HCT116 (cell line): ENCODE data around the gene WDR27. TPM values are rescaled to one million over a fixed set of nuclear protein-coding genes. Genes with fewer than 3 reads are reported as not detected.

Experiments
- ATAC-seq: fragments of 200-7000 bp; cut with Tn5 transposase; 2 replicates; pipeline ENCODE4 v1.9.1; 2020; ENCODE audit warnings: mild to moderate bottlenecking, moderate library complexity
- BruUV-seq: library from RNA; stranded (reverse); fragments of 400-500 nt; replicated peaks from 2 replicates; lab custom pipeline; 2021; lab: Mats Ljungman, UMichigan
- CTCF ChIA-PET: fragments of 300-600 bp; sonication (Branson Sonifier 250); formaldehyde crosslinking; loops from one replicate; lab custom pipeline; 2021; ENCODE audit warnings: antibody characterized with exemption; lab: Charles Lee
- POLR2A ChIA-PET: fragments of 300-600, 350-600 bp; sonication (Branson Sonifier 250); formaldehyde crosslinking; loops from one replicate; lab custom pipeline; 2021; ENCODE audit warnings: antibody characterized with exemption; lab: Charles Lee
- RAD21 ChIA-PET, 2 experiments: fragments of 300-600 bp; sonication (Branson Sonifier 250); formaldehyde crosslinking; loops; one replicate each; lab custom pipeline; 2023; ENCODE audit warnings: low total read pairs in 2 of 2; ENCODE audit not compliant: uncharacterized antibody in 2 of 2, unreplicated experiment in 2 of 2, low non-redundant PET in 1 of 2; lab: Charles Lee
- DNase-seq: peaks from one replicate; pipeline ENCODE4 v3.0.0-alpha.2; 2010; ENCODE audit warnings: low read depth, low spot score
- H2AFZ ChIP-seq: fragments of 200-600 bp; shearing (Covaris generic), sonication (generic); 2 replicates; pipeline ENCODE4 v1.6.1; 2017; ENCODE audit warnings: low read depth, mixed run types, mixed read lengths, antibody characterized with exemption, low read length; ENCODE audit not compliant: poor library complexity, severe bottlenecking
- H3K27ac ChIP-seq: 2 replicates; pipeline ENCODE4 v1.5.1; 2012; ENCODE audit warnings: low read depth, low read length
- H3K27me3 ChIP-seq: fragments of 200-600 bp; sonication (generic); 2 replicates; pipeline ENCODE4 v1.6.1; 2016; ENCODE audit warnings: mixed run types, low read length, mixed read lengths; ENCODE audit not compliant: insufficient read depth
- H3K36me3 ChIP-seq, 2 experiments: fragments of 200-500 bp in 1 of 2; fragments of 200-600 bp in 1 of 2; sonication (Bioruptor generic) in 1 of 2; sonication (generic) in 1 of 2; 2 replicates each; pipeline versions ENCODE4 v1.5.1 to v1.6.1; 2014 to 2016; ENCODE audit warnings: low read length in 2 of 2, inconsistent platforms in 1 of 2, mixed read lengths in 1 of 2, mixed run types in 1 of 2; ENCODE audit not compliant: insufficient read depth in 2 of 2, control insufficient read depth in 1 of 2
- H3K4me1 ChIP-seq, 2 experiments: fragments of 200-600 bp in 1 of 2; sonication (generic) in 1 of 2; 2 replicates each; pipeline versions ENCODE4 v1.5.1 to v1.6.1; 2012 to 2017; ENCODE audit warnings: low read length in 2 of 2, inconsistent platforms in 1 of 2, mild to moderate bottlenecking in 1 of 2, mixed read lengths in 1 of 2, mixed run types in 1 of 2, moderate library complexity in 1 of 2; ENCODE audit not compliant: insufficient read depth in 2 of 2, control insufficient read depth in 1 of 2
- H3K4me2 ChIP-seq: fragments of 200-600 bp; sonication (generic); 2 replicates; pipeline ENCODE4 v1.6.1; 2017; ENCODE audit warnings: mixed run types, low read length, mixed read lengths
- H3K4me3 ChIP-seq, 2 experiments: fragments of 200-600 bp in 1 of 2; sonication (generic) in 1 of 2; replicated peaks in 1 of 2; 2 replicates each; pipeline ENCODE4 v1.5.1; 2011 to 2016; ENCODE audit warnings: low read length in 2 of 2, control low read depth in 1 of 2, low read depth in 1 of 2, mild to moderate bottlenecking in 1 of 2, mixed read lengths in 1 of 2, mixed run types in 1 of 2
- H3K79me2 ChIP-seq: fragments of 200-600 bp; sonication (generic); 2 replicates; pipeline ENCODE4 v1.6.1; 2017; ENCODE audit warnings: mild to moderate bottlenecking, mixed run types, low read length, moderate library complexity, mixed read lengths; ENCODE audit not compliant: insufficient read depth
- H3K9ac ChIP-seq: fragments of 200-600 bp; sonication (generic); 2 replicates; pipeline ENCODE4 v1.6.1; 2016; ENCODE audit warnings: low read length, mixed read lengths
- H3K9me2 ChIP-seq: fragments of 200-600 bp; sonication (generic), shearing (Covaris generic); 2 replicates; pipeline ENCODE4 v1.6.1; 2017; ENCODE audit warnings: mixed run types, mild to moderate bottlenecking, moderate library complexity; ENCODE audit not compliant: insufficient read depth
- H3K9me3 ChIP-seq, 2 experiments: fragments of 200-500 bp in 1 of 2; fragments of 200-600 bp in 1 of 2; sonication (Bioruptor generic) in 1 of 2; sonication (generic) in 1 of 2; 2 replicates each; pipeline ENCODE4 v1.6.1; 2014 to 2017; ENCODE audit warnings: low read length in 2 of 2, mixed read lengths in 2 of 2, inconsistent platforms in 1 of 2, low read depth in 1 of 2, mild to moderate bottlenecking in 1 of 2, mixed run types in 1 of 2, moderate library complexity in 1 of 2; ENCODE audit not compliant: control insufficient read depth in 1 of 2, insufficient read depth in 1 of 2
- H4K20me1 ChIP-seq: fragments of 200-600 bp; sonication (generic), shearing (Covaris generic); 2 replicates; pipeline ENCODE4 v1.6.1; 2017; ENCODE audit warnings: mixed run types, mild to moderate bottlenecking, moderate library complexity; ENCODE audit not compliant: insufficient read depth
- CBX3 ChIP-seq: IDR thresholded peaks from 2 replicates; pipeline ENCODE4 v1.6.1; 2012; ENCODE audit warnings: low read depth
- CEBPB ChIP-seq: IDR thresholded peaks from 2 replicates; pipeline ENCODE4 v1.6.1; 2012; ENCODE audit warnings: low read depth
- EGR1 ChIP-seq: IDR thresholded peaks from 2 replicates; pipeline ENCODE4 v1.6.1; 2012; ENCODE audit warnings: low read depth
- ELF1 ChIP-seq: IDR thresholded peaks from 2 replicates; pipeline ENCODE4 v1.6.1; 2012; ENCODE audit warnings: low read depth, borderline replicate concordance
- EZH2phosphoT487 ChIP-seq: fragments of 200-600 bp; IDR thresholded peaks from 2 replicates; pipeline ENCODE4 v1.6.1; 2018; ENCODE audit warnings: antibody characterized with exemption, borderline replicate concordance
- FOSL1 ChIP-seq: IDR thresholded peaks from 2 replicates; pipeline ENCODE4 v1.6.1; 2012; ENCODE audit warnings: low read depth
- JUND ChIP-seq: IDR thresholded peaks from 2 replicates; pipeline ENCODE4 v1.6.1; 2012
- POLR2A ChIP-seq: IDR thresholded peaks from 2 replicates; pipeline ENCODE4 v1.7.0; 2011; ENCODE audit warnings: borderline replicate concordance; ENCODE audit not compliant: insufficient read depth, insufficient read length; ENCODE audit errors: extremely low read depth
- POLR2AphosphoS5 ChIP-seq: IDR thresholded peaks from 2 replicates; pipeline ENCODE4 v1.6.1; 2011; ENCODE audit warnings: mild to moderate bottlenecking, low read depth, low read length, moderate library complexity
- SIN3A ChIP-seq: IDR thresholded peaks from 2 replicates; pipeline ENCODE4 v1.6.1; 2012; ENCODE audit warnings: low read depth
- SP1 ChIP-seq: IDR thresholded peaks from 2 replicates; pipeline ENCODE4 v1.6.1; 2012; ENCODE audit warnings: low read depth
- TCF7L2 ChIP-seq: IDR thresholded peaks from 2 replicates; pipeline ENCODE4 v1.7.0; 2011; ENCODE audit warnings: borderline replicate concordance, inconsistent platforms; ENCODE audit not compliant: insufficient read depth, insufficient read length; ENCODE audit errors: extremely low read depth
- YY1 ChIP-seq: IDR thresholded peaks from 2 replicates; pipeline ENCODE4 v1.6.1; 2011; ENCODE audit warnings: low read length, low read depth, moderate library complexity, mild to moderate bottlenecking; ENCODE audit not compliant: insufficient replicate concordance; ENCODE audit errors: extremely low read depth
- ZFX ChIP-seq: fragments of 450-650 bp; IDR thresholded peaks from 2 replicates; pipeline ENCODE4 v1.6.1; 2017
- ZNF274 ChIP-seq: fragments of 200-500 bp; sonication (Bioruptor generic); IDR thresholded peaks from 2 replicates; pipeline ENCODE4 v1.6.1; 2014; ENCODE audit warnings: mild to moderate bottlenecking, low read depth, low read length, inconsistent platforms
- intact Hi-C: fragments of 100-400 bp; cut with micrococcal nuclease; formaldehyde crosslinking; loops from 2 replicates; pipeline ENCODE4 v1.10.0; 2022
- total RNA-seq: library from RNA; stranded (reverse); gene quantifications from one replicate; pipeline ENCODE4 v1.2.1, GENCODE V29; 2021; ENCODE audit not compliant: unreplicated experiment
- TF ChIP-seq, protein P1 (sequence below), 3 experiments: fragments of 200-600 bp in 1 of 3; sonication (generic) in 1 of 3; IDR thresholded peaks in 2 of 3; conservative IDR thresholded peaks in 1 of 3; 2 replicates each; pipeline ENCODE4 v1.5.1; 2012 to 2017; ENCODE audit warnings: low read depth in 2 of 3, low read length in 2 of 3, antibody characterized with exemption in 1 of 3, borderline replicate concordance in 1 of 3, control low read depth in 1 of 3, mild to moderate bottlenecking in 1 of 3, mixed read lengths in 1 of 3, mixed run types in 1 of 3, moderate library complexity in 1 of 3; ENCODE audit not compliant: insufficient read depth in 1 of 3
- TF ChIP-seq, protein P2 (sequence below): IDR thresholded peaks from 2 replicates; pipeline ENCODE4 v1.6.1; 2012; ENCODE audit warnings: low read depth
- TF ChIP-seq, protein P3 (sequence below): IDR thresholded peaks from 2 replicates; pipeline ENCODE4 v1.6.1; 2012
- TF ChIP-seq, protein P4 (sequence below): IDR thresholded peaks from 2 replicates; pipeline ENCODE4 v1.6.1; 2011; ENCODE audit warnings: mild to moderate bottlenecking, low read length, moderate library complexity; ENCODE audit not compliant: insufficient replicate concordance; ENCODE audit errors: extremely low read depth

WDR27 gene
- total RNA-seq, 1 experiment from 2014 or later: 60.6 TPM

DNA sequence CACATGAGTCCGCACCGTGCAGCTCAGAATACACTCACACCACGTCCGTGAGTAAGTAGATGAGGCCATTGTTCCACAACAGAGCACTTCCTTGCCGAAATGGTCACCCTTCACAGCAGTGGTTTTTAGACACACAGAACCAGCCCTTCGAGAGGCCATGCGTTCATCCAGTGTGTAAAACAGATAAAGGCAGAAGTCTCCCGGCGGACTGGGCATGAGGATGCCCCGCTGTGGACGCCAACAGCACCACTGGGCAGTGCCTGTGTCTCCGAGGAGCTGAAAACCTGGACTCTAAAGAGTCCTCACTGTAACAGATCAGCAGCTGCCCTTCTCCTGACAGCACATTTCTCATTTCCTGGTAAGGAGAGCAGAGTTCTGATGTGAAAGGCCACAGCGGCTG is 75.2 kb downstream of the WDR27 start:
- H2AFZ ChIP-seq: no peak overlapping the region
- no peaks in the 10 kb centered on the region for H3K27me3 ChIP-seq
- no peak for ATAC-seq
- no peak overlapping the region for H3K27ac ChIP-seq
- H4K20me1 ChIP-seq: no peaks in the 10 kb centered on the region
- ChIA-PET RAD21 (no interaction called here), CTCF (no interaction called here), POLR2A (no interaction called here)
- no peaks in the 10 kb centered on the region for H3K79me2 ChIP-seq
- no peak overlapping the region for H3K4me2 ChIP-seq
- BruUV-seq: no TSS peak
- H3K9me3 ChIP-seq: no peaks in the 10 kb centered on the region
- H3K36me3 ChIP-seq: peaks cover 0 to 2% of the 10 kb centered on the region in 2 experiments; a peak in 1 of 4 replicates
- H3K4me1 ChIP-seq: no peaks in the 10 kb centered on the region
- DNase-seq: no peak
- TF ChIP-seq EZH2phosphoT487: no peak
- TF ChIP-seq, protein P1, sequence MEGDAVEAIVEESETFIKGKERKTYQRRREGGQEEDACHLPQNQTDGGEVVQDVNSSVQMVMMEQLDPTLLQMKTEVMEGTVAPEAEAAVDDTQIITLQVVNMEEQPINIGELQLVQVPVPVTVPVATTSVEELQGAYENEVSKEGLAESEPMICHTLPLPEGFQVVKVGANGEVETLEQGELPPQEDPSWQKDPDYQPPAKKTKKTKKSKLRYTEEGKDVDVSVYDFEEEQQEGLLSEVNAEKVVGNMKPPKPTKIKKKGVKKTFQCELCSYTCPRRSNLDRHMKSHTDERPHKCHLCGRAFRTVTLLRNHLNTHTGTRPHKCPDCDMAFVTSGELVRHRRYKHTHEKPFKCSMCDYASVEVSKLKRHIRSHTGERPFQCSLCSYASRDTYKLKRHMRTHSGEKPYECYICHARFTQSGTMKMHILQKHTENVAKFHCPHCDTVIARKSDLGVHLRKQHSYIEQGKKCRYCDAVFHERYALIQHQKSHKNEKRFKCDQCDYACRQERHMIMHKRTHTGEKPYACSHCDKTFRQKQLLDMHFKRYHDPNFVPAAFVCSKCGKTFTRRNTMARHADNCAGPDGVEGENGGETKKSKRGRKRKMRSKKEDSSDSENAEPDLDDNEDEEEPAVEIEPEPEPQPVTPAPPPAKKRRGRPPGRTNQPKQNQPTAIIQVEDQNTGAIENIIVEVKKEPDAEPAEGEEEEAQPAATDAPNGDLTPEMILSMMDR (IDR thresholded peaks at IDR 0.05 in 2 of 3, conservative IDR thresholded peaks at IDR 0.05 in 1 of 3; ENCODE audit: borderline replicate concordance in 1 of 3, insufficient read depth in 1 of 3, low read depth in 2 of 3, low read length in 2 of 3): no peak
- TF ChIP-seq EGR1: no peak
- TF ChIP-seq, protein P2, sequence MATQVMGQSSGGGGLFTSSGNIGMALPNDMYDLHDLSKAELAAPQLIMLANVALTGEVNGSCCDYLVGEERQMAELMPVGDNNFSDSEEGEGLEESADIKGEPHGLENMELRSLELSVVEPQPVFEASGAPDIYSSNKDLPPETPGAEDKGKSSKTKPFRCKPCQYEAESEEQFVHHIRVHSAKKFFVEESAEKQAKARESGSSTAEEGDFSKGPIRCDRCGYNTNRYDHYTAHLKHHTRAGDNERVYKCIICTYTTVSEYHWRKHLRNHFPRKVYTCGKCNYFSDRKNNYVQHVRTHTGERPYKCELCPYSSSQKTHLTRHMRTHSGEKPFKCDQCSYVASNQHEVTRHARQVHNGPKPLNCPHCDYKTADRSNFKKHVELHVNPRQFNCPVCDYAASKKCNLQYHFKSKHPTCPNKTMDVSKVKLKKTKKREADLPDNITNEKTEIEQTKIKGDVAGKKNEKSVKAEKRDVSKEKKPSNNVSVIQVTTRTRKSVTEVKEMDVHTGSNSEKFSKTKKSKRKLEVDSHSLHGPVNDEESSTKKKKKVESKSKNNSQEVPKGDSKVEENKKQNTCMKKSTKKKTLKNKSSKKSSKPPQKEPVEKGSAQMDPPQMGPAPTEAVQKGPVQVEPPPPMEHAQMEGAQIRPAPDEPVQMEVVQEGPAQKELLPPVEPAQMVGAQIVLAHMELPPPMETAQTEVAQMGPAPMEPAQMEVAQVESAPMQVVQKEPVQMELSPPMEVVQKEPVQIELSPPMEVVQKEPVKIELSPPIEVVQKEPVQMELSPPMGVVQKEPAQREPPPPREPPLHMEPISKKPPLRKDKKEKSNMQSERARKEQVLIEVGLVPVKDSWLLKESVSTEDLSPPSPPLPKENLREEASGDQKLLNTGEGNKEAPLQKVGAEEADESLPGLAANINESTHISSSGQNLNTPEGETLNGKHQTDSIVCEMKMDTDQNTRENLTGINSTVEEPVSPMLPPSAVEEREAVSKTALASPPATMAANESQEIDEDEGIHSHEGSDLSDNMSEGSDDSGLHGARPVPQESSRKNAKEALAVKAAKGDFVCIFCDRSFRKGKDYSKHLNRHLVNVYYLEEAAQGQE: no peak
- TF ChIP-seq FOSL1: no peak
- no peak for TF ChIP-seq ZFX
- no peak for TF ChIP-seq POLR2AphosphoS5
- TF ChIP-seq ZNF274: no peak
- TF ChIP-seq POLR2A: no peak
- TF ChIP-seq ELF1: no peak
- no peak for TF ChIP-seq SP1
- TF ChIP-seq, protein P3, sequence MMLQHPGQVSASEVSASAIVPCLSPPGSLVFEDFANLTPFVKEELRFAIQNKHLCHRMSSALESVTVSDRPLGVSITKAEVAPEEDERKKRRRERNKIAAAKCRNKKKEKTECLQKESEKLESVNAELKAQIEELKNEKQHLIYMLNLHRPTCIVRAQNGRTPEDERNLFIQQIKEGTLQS: no peak
- TF ChIP-seq JUND: no peak
- no peak for TF ChIP-seq YY1
- TF ChIP-seq, protein P4, sequence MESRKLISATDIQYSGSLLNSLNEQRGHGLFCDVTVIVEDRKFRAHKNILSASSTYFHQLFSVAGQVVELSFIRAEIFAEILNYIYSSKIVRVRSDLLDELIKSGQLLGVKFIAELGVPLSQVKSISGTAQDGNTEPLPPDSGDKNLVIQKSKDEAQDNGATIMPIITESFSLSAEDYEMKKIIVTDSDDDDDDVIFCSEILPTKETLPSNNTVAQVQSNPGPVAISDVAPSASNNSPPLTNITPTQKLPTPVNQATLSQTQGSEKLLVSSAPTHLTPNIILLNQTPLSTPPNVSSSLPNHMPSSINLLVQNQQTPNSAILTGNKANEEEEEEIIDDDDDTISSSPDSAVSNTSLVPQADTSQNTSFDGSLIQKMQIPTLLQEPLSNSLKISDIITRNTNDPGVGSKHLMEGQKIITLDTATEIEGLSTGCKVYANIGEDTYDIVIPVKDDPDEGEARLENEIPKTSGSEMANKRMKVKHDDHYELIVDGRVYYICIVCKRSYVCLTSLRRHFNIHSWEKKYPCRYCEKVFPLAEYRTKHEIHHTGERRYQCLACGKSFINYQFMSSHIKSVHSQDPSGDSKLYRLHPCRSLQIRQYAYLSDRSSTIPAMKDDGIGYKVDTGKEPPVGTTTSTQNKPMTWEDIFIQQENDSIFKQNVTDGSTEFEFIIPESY: no peak
- TF ChIP-seq CEBPB: no peak
- no peak for TF ChIP-seq SIN3A
- no peak for TF ChIP-seq CBX3
- no peak for TF ChIP-seq TCF7L2
- no peak overlapping the region for H3K4me3 ChIP-seq
- H3K9me2 ChIP-seq: no peaks in the 10 kb centered on the region
- no peak overlapping the region for H3K9ac ChIP-seq
- intact Hi-C loops: no loop called here
